RWPE2 (cell line): ENCODE data around the gene HNRNPA1L2.
"Not testable (repeated sequence)": the region's sequence is repeated elsewhere in the genome, so short reads cannot be mapped to it uniquely, and the experiment has no call there.

Source experiments
- ATAC-seq: fragments of 200-7000 bp; cut with Tn5 transposase; 3 replicates; pipeline ENCODE4 v1.9.1; 2021; ENCODE audit warnings: low read depth
- DNase-seq: peaks from one replicate; pipeline ENCODE4 v3.0.0-alpha.2; 2020; ENCODE audit warnings: low spot score
- H3K27ac ChIP-seq: fragments of 450-650 bp; 2 replicates; pipeline ENCODE4 v1.5.1; 2017; ENCODE audit warnings: mild to moderate bottlenecking; ENCODE audit not compliant: poor library complexity, severe bottlenecking
- H3K27me3 ChIP-seq: fragments of 250-450 bp; sonication (Bioruptor Pico); 2 replicates; pipeline ENCODE4 v1.5.1; 2021; ENCODE audit warnings: mild to moderate bottlenecking, moderate library complexity; ENCODE audit not compliant: insufficient read depth, poor library complexity, severe bottlenecking
- H3K36me3 ChIP-seq: fragments of 250-450 bp; sonication (Bioruptor Pico); 2 replicates; pipeline ENCODE4 v1.5.1; 2020; ENCODE audit warnings: low read depth, mild to moderate bottlenecking, moderate library complexity
- H3K4me1 ChIP-seq: fragments of 250-450 bp; sonication (Bioruptor Pico); 2 replicates; pipeline ENCODE4 v1.5.1; 2021; ENCODE audit warnings: mild to moderate bottlenecking, moderate library complexity; ENCODE audit not compliant: insufficient read depth, poor library complexity, severe bottlenecking
- H3K4me3 ChIP-seq: fragments of 250-450 bp; sonication (Bioruptor Pico); 2 replicates; pipeline ENCODE4 v1.5.1; 2021; ENCODE audit warnings: mild to moderate bottlenecking, moderate library complexity; ENCODE audit not compliant: severe bottlenecking
- H3K9me3 ChIP-seq: fragments of 250-450 bp; sonication (Bioruptor Pico); 2 replicates; pipeline ENCODE4 v1.5.1; 2021; ENCODE audit warnings: mild to moderate bottlenecking, moderate library complexity; ENCODE audit not compliant: severe bottlenecking
- CTCF ChIP-seq: fragments of 450-650 bp; IDR thresholded peaks from one replicate; pipeline ENCODE4 v1.5.1; 2017; ENCODE audit warnings: mild to moderate bottlenecking, moderate library complexity; ENCODE audit not compliant: poor library complexity, severe bottlenecking

HNRNPA1L2 gene

GRCh38 chr13:52642131-52642530 lies at the start of gene HNRNPA1L2:
TSS of gene HNRNPA1L2 (plus strand) at chr13:52642431. CDS start at chr13:52642493, 62 bp downstream.
- H3K9me3 ChIP-seq: no peaks in the 10 kb centered on the region
- no peak for ATAC-seq
- no peak for DNase-seq

GRCh38 chr13:52593175-52593574 lies 49.1 kb upstream of the HNRNPA1L2 start:
- not testable (repeated sequence) for H3K36me3 ChIP-seq, H3K4me3 ChIP-seq, ATAC-seq, H3K9me3 ChIP-seq, H3K27ac ChIP-seq, DNase-seq, H3K4me1 ChIP-seq, H3K27me3 ChIP-seq

More at GRCh38 chr13:52642131-52642530, at the start of gene HNRNPA1L2:
- no peaks in the 10 kb centered on the region for H3K27me3 ChIP-seq
- peaks cover 8% of the 10 kb centered on the region for H3K4me1 ChIP-seq
- H3K4me3 ChIP-seq: no peak within 1 kb of the TSS
- no peak within 1 kb of the TSS for H3K27ac ChIP-seq
- H3K36me3 ChIP-seq: peaks cover 16% of the 10 kb centered on the region
- TF ChIP-seq CTCF: no peak

- DNase-seq, ATAC-seq, H3K9me3 ChIP-seq: not testable (repeated sequence)
Measured at GRCh38 chr13:52593812-52594211, 48.4 kb upstream of the HNRNPA1L2 start.

GRCh38 chr13:52594295-52594694 lies 47.9 kb upstream of the HNRNPA1L2 start:
- not testable (repeated sequence) for ATAC-seq, H3K4me3 ChIP-seq, H3K36me3 ChIP-seq, H3K9me3 ChIP-seq, H3K27me3 ChIP-seq, H3K4me1 ChIP-seq, DNase-seq, H3K27ac ChIP-seq

More at GRCh38 chr13:52593812-52594211, 48.4 kb upstream of the HNRNPA1L2 start:
- not testable (repeated sequence) for H3K4me1 ChIP-seq, H3K27ac ChIP-seq, H3K27me3 ChIP-seq, H3K4me3 ChIP-seq, H3K36me3 ChIP-seq

- H3K36me3 ChIP-seq: no peaks in the 10 kb centered on the region
- TF ChIP-seq CTCF: no peak
- ATAC-seq: no peak
- H3K27me3 ChIP-seq: no peaks in the 10 kb centered on the region
- H3K4me1 ChIP-seq: peaks cover 6% of the 10 kb centered on the region
- no peaks in the 10 kb centered on the region for H3K9me3 ChIP-seq
- DNase-seq: no peak
- no peak overlapping the region for H3K4me3 ChIP-seq
- H3K27ac ChIP-seq: no peak overlapping the region
Measured at GRCh38 chr13:52597676-52598075, 44.6 kb upstream of the HNRNPA1L2 start.

- H3K4me1 ChIP-seq: peaks cover 6% of the 10 kb centered on the region
- H3K27me3 ChIP-seq: no peaks in the 10 kb centered on the region
- peak; percentile 62 for ATAC-seq
- TF ChIP-seq CTCF: no peak
- peak overlapping the region; percentile 41 for H3K4me3 ChIP-seq
- no peaks in the 10 kb centered on the region for H3K36me3 ChIP-seq
- H3K27ac ChIP-seq: peak overlapping the region; percentile 90
- H3K9me3 ChIP-seq: no peaks in the 10 kb centered on the region
- DNase-seq: no peak
Measured at GRCh38 chr13:52599037-52599847, 43.0 kb upstream of the HNRNPA1L2 start.
